ENCODE results near the gene MRPL16. TPM values are rescaled to one million over a fixed set of nuclear protein-coding genes. Genes with fewer than 3 reads are reported as not detected.
"Not testable (repeated sequence)": the region's sequence is repeated elsewhere in the genome, so short reads cannot be mapped to it uniquely, and the experiment has no call there.

MRPL16 gene
- total RNA-seq, 1 donor: 21.8 TPM

- no peaks in the 10 kb centered on the region for H3K27me3 ChIP-seq (ENCODE audit: insufficient read depth, low read length)
- H3K9me3 ChIP-seq (ENCODE audit: low read depth, low read length): no peaks in the 10 kb centered on the region
- peaks cover 6% of the 10 kb centered on the region for H3K4me1 ChIP-seq (ENCODE audit: insufficient read depth, low read length)
- H3K4me3 ChIP-seq (ENCODE audit: low read length): no peak overlapping the region
Observed at GRCh38 chr11:59829358-59829757, 18.8 kb upstream of the MRPL16 start.

- H3K9me3 ChIP-seq (ENCODE audit: low read depth, low read length): no peaks in the 10 kb centered on the region
- peaks cover 11% of the 10 kb centered on the region for H3K4me1 ChIP-seq (ENCODE audit: insufficient read depth, low read length)
- H3K4me3 ChIP-seq (ENCODE audit: low read length): no peak overlapping the region
- H3K27me3 ChIP-seq (ENCODE audit: insufficient read depth, low read length): no peaks in the 10 kb centered on the region
Observed at GRCh38 chr11:59822989-59823566, 12.5 kb upstream of the MRPL16 start.

- Histone ChIP-seq H3K4me1 (ENCODE audit: insufficient read depth, low read length) (peaks cover 20% of the 10 kb centered on the region), H3K4me3 (ENCODE audit: low read length) (no peak overlapping the region), H3K27me3 (ENCODE audit: insufficient read depth, low read length) (no peaks in the 10 kb centered on the region), H3K9me3 (ENCODE audit: low read depth, low read length) (no peaks in the 10 kb centered on the region)
Observed at GRCh38 chr11:59818572-59818971, 8.0 kb upstream of the MRPL16 start.

- H3K4me1 ChIP-seq (ENCODE audit: insufficient read depth, low read length): peaks cover 24% of the 10 kb centered on the region
- not testable (repeated sequence) for H3K27me3 ChIP-seq (ENCODE audit: insufficient read depth, low read length); H3K9me3 ChIP-seq (ENCODE audit: low read depth, low read length); H3K4me3 ChIP-seq (ENCODE audit: low read length)
Observed at GRCh38 chr11:59816434-59816833, 5.9 kb upstream of the MRPL16 start.

- Histone ChIP-seq H3K4me3 (ENCODE audit: low read length) (no peak overlapping the region), H3K4me1 (ENCODE audit: insufficient read depth, low read length) (peaks cover 31% of the 10 kb centered on the region), H3K27me3 (ENCODE audit: insufficient read depth, low read length) (no peaks in the 10 kb centered on the region), H3K9me3 (ENCODE audit: low read depth, low read length) (no peaks in the 10 kb centered on the region)
Observed at GRCh38 chr11:59815754-59816153, 5.2 kb upstream of the MRPL16 start.

GRCh38 chr11:59814021-59814420, 3.4 kb upstream of the MRPL16 start:
- Histone ChIP-seq H3K9me3 (ENCODE audit: low read depth, low read length) (no peaks in the 10 kb centered on the region), H3K4me1 (ENCODE audit: insufficient read depth, low read length) (peaks cover 41% of the 10 kb centered on the region), H3K27me3 (ENCODE audit: insufficient read depth, low read length) (no peaks in the 10 kb centered on the region), H3K4me3 (ENCODE audit: low read length) (no peak overlapping the region)

- no peaks in the 10 kb centered on the region for H3K27me3 ChIP-seq (ENCODE audit: insufficient read depth, low read length)
- H3K4me1 ChIP-seq (ENCODE audit: insufficient read depth, low read length): peaks cover 34% of the 10 kb centered on the region
- no peak overlapping the region for H3K4me3 ChIP-seq (ENCODE audit: low read length)
- H3K9me3 ChIP-seq (ENCODE audit: low read depth, low read length): no peaks in the 10 kb centered on the region
Observed at GRCh38 chr11:59813364-59813763, 2.8 kb upstream of the MRPL16 start.

GRCh38 chr11:59812220-59812619, 1.6 kb upstream of the MRPL16 start:
- peaks cover 34% of the 10 kb centered on the region for H3K4me1 ChIP-seq (ENCODE audit: insufficient read depth, low read length)
- H3K9me3 ChIP-seq (ENCODE audit: low read depth, low read length): no peaks in the 10 kb centered on the region
- no peak overlapping the region for H3K4me3 ChIP-seq (ENCODE audit: low read length)
- no peaks in the 10 kb centered on the region for H3K27me3 ChIP-seq (ENCODE audit: insufficient read depth, low read length)

- Histone ChIP-seq H3K4me3 (ENCODE audit: low read length) (peak overlapping the region; percentile 86), H3K9me3 (ENCODE audit: low read depth, low read length) (no peaks in the 10 kb centered on the region), H3K27me3 (ENCODE audit: insufficient read depth, low read length) (no peaks in the 10 kb centered on the region), H3K4me1 (ENCODE audit: insufficient read depth, low read length) (peaks cover 34% of the 10 kb centered on the region)
Observed at GRCh38 chr11:59810911-59811259, 307 bp upstream of the MRPL16 start.

GRCh38 chr11:59807047-59807610, 3.4 kb downstream of the MRPL16 start:
- H3K27me3 ChIP-seq (ENCODE audit: insufficient read depth, low read length): no peaks in the 10 kb centered on the region
- no peak overlapping the region for H3K4me3 ChIP-seq (ENCODE audit: low read length)
- H3K9me3 ChIP-seq (ENCODE audit: low read depth, low read length): no peaks in the 10 kb centered on the region
- peaks cover 20% of the 10 kb centered on the region for H3K4me1 ChIP-seq (ENCODE audit: insufficient read depth, low read length)

GRCh38 chr11:59804061-59804460, 6.5 kb downstream of the MRPL16 start:
- no peaks in the 10 kb centered on the region for H3K27me3 ChIP-seq (ENCODE audit: insufficient read depth, low read length)
- H3K9me3 ChIP-seq (ENCODE audit: low read depth, low read length): no peaks in the 10 kb centered on the region
- no peak overlapping the region for H3K4me3 ChIP-seq (ENCODE audit: low read length)
- H3K4me1 ChIP-seq (ENCODE audit: insufficient read depth, low read length): peaks cover under 1% of the 10 kb centered on the region

- H3K4me1 ChIP-seq (ENCODE audit: insufficient read depth, low read length): no peaks in the 10 kb centered on the region
- H3K9me3 ChIP-seq (ENCODE audit: low read depth, low read length): no peaks in the 10 kb centered on the region
- no peak overlapping the region for H3K4me3 ChIP-seq (ENCODE audit: low read length)
- H3K27me3 ChIP-seq (ENCODE audit: insufficient read depth, low read length): no peaks in the 10 kb centered on the region
Observed at GRCh38 chr11:59802639-59803176, 7.9 kb downstream of the MRPL16 start.

- Histone ChIP-seq H3K9me3 (ENCODE audit: low read depth, low read length) (no peaks in the 10 kb centered on the region), H3K27me3 (ENCODE audit: insufficient read depth, low read length) (no peaks in the 10 kb centered on the region), H3K4me1 (ENCODE audit: insufficient read depth, low read length) (no peaks in the 10 kb centered on the region), H3K4me3 (ENCODE audit: low read length) (no peak overlapping the region)
Observed at GRCh38 chr11:59801981-59802638, 8.5 kb downstream of the MRPL16 start.

- no peaks in the 10 kb centered on the region for H3K4me1 ChIP-seq (ENCODE audit: insufficient read depth, low read length)
- H3K4me3 ChIP-seq (ENCODE audit: low read length): no peak overlapping the region
- no peaks in the 10 kb centered on the region for H3K27me3 ChIP-seq (ENCODE audit: insufficient read depth, low read length)
- no peaks in the 10 kb centered on the region for H3K9me3 ChIP-seq (ENCODE audit: low read depth, low read length)
Observed at GRCh38 chr11:59801160-59801706, 9.3 kb downstream of the MRPL16 start.

- H3K4me1 ChIP-seq (ENCODE audit: insufficient read depth, low read length): no peaks in the 10 kb centered on the region
- H3K4me3 ChIP-seq (ENCODE audit: low read length): no peak overlapping the region
- H3K9me3 ChIP-seq (ENCODE audit: low read depth, low read length): no peaks in the 10 kb centered on the region
- H3K27me3 ChIP-seq (ENCODE audit: insufficient read depth, low read length): no peaks in the 10 kb centered on the region
Observed at GRCh38 chr11:59800390-59801025, 10.1 kb downstream of the MRPL16 start.

Measured in mononuclear cell (primary cell).